ENCODE results near the gene SSTR4. TPM values are rescaled to one million over a fixed set of nuclear protein-coding genes. Genes with fewer than 3 reads are reported as not detected.

Gene SSTR4
- total RNA-seq, 2 donors from 2014 or later: not detected

GRCh38 chr20:23082846-23083552 is 47.9 kb downstream of the SSTR4 start:
- Histone ChIP-seq H3K9me3 (no peaks in the 10 kb centered on the region), H3K27me3 (no peaks in the 10 kb centered on the region), H3K27ac (peak overlapping the region in 3 of 4 donors; percentile 16 to 69 (median 50)), H3K4me3 (no peak overlapping the region), H3K4me1 (no peaks in the 10 kb centered on the region), H3K36me3 (replicated peaks in 1 of 2; ENCODE audit: insufficient read depth in 1 of 2, low read depth in 2 of 2) (no peaks in the 10 kb centered on the region)
- DNase-seq (peak; percentile 38 to 57 (median 47)), ATAC-seq (peak; percentile 72)
- intact Hi-C loops (cut with DNase I): no loop called here
- no peak for TF ChIP-seq POLR2A (IDR thresholded peaks at IDR 0.05)
- no peak for TF ChIP-seq CTCF (IDR thresholded peaks at IDR 0.05)
- 45 to 48% methylated on average over 9 of the region's 9 CpGs for WGBS, 2 donors

GRCh38 chr20:23083553-23084220 is 48.6 kb downstream of the SSTR4 start:
- Histone ChIP-seq H3K4me3 (no peak overlapping the region), H3K27me3 (no peaks in the 10 kb centered on the region), H3K36me3 (replicated peaks in 1 of 2; ENCODE audit: insufficient read depth in 1 of 2, low read depth in 2 of 2) (no peaks in the 10 kb centered on the region), H3K27ac (peak overlapping the region in 3 of 4 donors; percentile 16 to 69 (median 50)), H3K9me3 (no peaks in the 10 kb centered on the region), H3K4me1 (no peaks in the 10 kb centered on the region)
- no peak for ATAC-seq
- TF ChIP-seq POLR2A (IDR thresholded peaks at IDR 0.05): no peak
- no peak for TF ChIP-seq CTCF (IDR thresholded peaks at IDR 0.05)
- 77 to 79% methylated on average over 13 to 15 of the region's 15 CpGs for WGBS, 2 donors
- intact Hi-C loops (cut with DNase I): no loop called here
- no peak for DNase-seq

GRCh38 chr20:23084282-23084844 is 49.3 kb downstream of the SSTR4 start:
- ATAC-seq (no peak), DNase-seq (no peak)
- H3K36me3 ChIP-seq (replicated peaks in 1 of 2; ENCODE audit: insufficient read depth in 1 of 2, low read depth in 2 of 2): no peaks in the 10 kb centered on the region
- WGBS, 2 donors: 77 to 84% methylated on average over 14 to 17 of the region's 17 CpGs
- H3K4me3 ChIP-seq: no peak overlapping the region
- H3K4me1 ChIP-seq: no peaks in the 10 kb centered on the region
- H3K9me3 ChIP-seq: no peaks in the 10 kb centered on the region
- peak overlapping the region in 3 of 4 donors; percentile 16 to 69 (median 50) for H3K27ac ChIP-seq
- no peak for TF ChIP-seq CTCF (IDR thresholded peaks at IDR 0.05)
- no peaks in the 10 kb centered on the region for H3K27me3 ChIP-seq
- intact Hi-C loops (cut with DNase I): no loop called here

GRCh38 chr20:23084845-23085365 is 49.8 kb downstream of the SSTR4 start:
- TF ChIP-seq CTCF (IDR thresholded peaks at IDR 0.05) (no peak), POLR2A (IDR thresholded peaks at IDR 0.05) (peak in 1 of 3 donors; percentile 9)
- H3K27me3 ChIP-seq: no peaks in the 10 kb centered on the region
- H3K4me1 ChIP-seq: no peaks in the 10 kb centered on the region
- H3K36me3 ChIP-seq (replicated peaks in 1 of 2; ENCODE audit: insufficient read depth in 1 of 2, low read depth in 2 of 2): no peaks in the 10 kb centered on the region
- H3K27ac ChIP-seq: peak overlapping the region in 3 of 4 donors; percentile 46 to 69 (median 47)
- ATAC-seq: no peak
- intact Hi-C loops (cut with DNase I): no loop called here
- no peak for DNase-seq
- no peaks in the 10 kb centered on the region for H3K9me3 ChIP-seq
- 67 to 72% methylated on average over 8 to 22 of the region's 24 CpGs for WGBS, 2 donors
- no peak overlapping the region for H3K4me3 ChIP-seq
